GM12892 (cell line): ENCODE results near the gene SNRPD3.

ENCODE experiments used
- POLR2A ChIP-seq: IDR thresholded peaks from 2 replicates; pipeline ENCODE4 v1.6.1; 2011; ENCODE audit warnings: low read depth, low read length, control low read depth
- POLR2AphosphoS5 ChIP-seq: IDR thresholded peaks from 2 replicates; pipeline ENCODE4 v1.6.1; 2011; ENCODE audit warnings: low read depth, low read length, control low read depth
- TAF1 ChIP-seq: IDR thresholded peaks from 2 replicates; pipeline ENCODE4 v1.6.1; 2011; ENCODE audit warnings: low read depth, mild to moderate bottlenecking, control low read depth, low read length, borderline replicate concordance

DNA sequence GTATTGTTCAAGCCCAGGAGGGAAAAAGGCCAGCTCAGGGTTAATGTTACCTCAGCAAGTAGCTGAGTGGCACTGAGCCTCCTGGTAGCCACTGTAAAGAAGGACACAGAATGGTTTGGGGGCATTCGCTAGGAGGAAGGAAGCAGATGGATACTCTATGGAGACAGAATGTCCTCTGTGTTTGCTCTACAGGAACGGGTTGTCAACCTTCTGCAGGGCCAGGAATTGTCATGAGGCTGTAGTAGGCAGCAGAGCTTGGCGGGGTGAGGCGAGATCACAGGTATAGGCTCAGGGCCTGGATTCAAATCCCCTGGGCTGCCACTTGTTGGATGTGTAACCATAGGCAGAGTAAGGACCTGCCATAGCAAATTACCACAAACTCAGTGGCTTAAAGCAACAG is 40.1 kb downstream of the SNRPD3 start:
- TF ChIP-seq POLR2AphosphoS5 (no peak), POLR2A (no peak), TAF1 (no peak)
